Stimulated activated CD4-positive, alpha-beta T cell treated with anti-CD3 and anti-CD28 coated beads, Interleukin-12 subunit alpha, Interleukin-12 subunit beta, amount 100 ng/mL, for 4 hours (primary cell): ENCODE results near the gene CFAP410.

Experiments
- DNase-seq: peaks from one replicate; pipeline ENCODE4 v3.0.0-alpha.2; 2020

CFAP410 gene

DNA sequence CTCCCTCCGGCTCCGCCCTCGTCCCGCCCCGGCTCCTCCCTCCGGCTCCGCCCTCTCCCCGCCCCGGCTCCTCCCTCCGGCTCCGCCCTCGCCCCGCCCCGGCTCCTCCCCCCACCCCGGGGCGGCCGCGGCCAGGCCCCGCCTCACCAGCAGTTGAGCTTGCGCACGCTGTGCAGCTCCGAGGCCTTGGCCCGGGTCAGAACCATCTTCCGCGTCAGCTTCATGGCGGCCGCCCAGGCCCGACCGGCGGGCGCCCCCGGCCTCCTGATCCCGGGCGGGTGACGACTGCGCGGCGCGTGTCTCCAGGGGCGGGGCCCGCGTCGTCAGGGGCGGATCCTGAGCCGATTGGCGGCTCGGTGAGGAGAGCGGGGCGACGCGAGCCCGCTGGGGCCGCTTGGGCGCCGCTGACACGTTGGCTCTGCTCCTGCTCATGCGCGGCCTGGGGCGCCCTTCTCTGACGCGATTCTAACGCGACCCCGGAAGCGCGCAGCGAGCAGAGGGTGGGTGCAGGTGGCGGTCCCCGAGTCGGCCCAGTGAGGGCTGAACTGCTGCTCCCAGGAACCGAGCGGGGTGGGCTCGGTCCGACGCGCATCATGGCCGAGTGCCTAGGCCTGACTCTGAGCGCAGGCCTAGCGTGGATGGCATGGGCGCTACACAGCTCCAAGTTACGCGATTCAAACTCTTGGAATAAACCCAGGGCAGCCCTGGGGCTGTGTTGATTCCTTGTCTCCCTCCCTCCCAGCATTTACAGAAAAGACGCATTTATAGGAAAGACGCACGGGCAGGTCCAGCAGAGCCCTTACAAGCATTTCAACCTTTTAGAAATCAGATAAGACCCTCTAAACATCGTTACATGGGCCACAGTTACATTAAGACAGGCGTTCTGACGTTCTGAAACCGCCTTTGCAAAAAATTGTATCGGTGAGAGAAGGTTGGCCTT lies at the start of gene CFAP410:
Gene CFAP410, minus strand, starts transcription at position 420 of the 940 bp plus-strand sequence. Its CDS starts 196 bp downstream, at position 224.
- DNase-seq = peak; percentile 92

DNA sequence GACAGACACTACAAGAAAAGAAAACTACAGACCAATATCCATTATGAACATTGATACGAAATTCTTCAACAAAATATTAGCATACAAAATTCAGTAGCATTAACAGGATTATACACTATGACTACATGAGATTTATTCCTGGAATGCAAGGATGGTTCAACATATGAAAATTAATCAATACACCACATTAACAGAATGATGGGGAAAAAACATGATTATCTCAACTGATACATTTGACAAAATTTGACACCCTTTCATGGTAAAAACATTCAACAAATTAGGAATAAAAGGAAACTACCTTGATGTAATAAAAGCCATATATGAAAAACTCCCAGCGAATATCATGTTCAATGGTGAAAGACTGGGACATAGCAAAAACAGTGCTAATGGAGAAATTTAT lies 45.8 kb upstream of the CFAP410 start:
- no peak for DNase-seq

DNA sequence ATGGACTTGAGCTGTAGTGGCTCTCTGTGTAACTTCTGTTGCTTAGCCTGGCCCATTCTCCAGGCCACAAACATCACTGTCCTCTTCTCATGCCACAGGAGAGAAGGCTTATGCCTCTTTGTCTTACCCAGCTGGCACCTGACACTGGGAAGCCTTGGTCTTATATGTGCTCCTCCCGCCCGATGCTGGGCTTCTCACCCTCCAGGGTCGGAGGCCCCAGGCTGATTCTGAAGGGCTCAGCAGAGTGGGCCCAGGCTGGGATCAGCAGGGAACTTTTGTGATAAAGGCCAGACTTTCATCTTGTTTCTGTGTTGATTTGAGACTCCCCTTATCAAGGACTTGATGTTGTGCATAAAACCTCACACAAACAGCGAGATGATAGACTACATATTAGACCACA lies 44.0 kb upstream of the CFAP410 start:
- no peak for DNase-seq

DNA sequence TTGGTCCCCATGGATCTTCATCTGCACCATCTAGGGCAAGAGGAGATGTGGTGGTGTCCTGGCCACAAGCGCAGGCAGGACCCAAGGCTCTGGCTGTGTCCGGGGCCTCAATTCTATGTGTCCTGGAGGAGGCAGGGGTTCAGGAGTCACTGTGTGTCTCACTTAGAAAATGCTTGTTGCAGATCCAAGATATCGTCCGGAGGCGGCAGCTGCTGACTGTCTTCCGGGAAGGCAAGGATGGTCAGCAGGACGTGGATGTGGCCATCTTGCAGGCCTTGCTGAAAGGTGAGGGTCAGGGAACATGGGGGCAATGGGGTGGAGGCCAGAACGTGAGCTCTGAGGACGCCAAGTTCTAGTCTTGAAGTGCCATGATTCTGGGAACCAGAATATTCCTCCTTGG lies 43.3 kb upstream of the CFAP410 start:
- no peak for DNase-seq

DNA sequence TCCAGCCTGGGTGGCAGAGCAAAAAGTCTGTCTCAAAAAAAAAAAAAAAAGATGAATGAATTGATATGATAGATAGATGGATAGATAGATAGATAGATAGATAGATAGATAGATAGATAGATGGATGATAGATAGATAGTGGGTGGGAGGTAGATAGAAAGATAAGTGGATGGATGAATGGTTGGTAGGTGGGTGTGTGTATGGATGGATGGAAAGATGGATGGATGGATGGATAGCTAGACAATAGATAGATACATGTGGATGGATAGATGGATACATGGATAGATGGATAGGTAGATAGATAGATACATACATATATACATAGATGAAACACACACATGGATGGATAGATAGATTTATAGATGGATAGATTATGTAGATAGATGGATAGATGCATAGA lies 42.7 kb upstream of the CFAP410 start:
- DNase-seq = no peak

DNA sequence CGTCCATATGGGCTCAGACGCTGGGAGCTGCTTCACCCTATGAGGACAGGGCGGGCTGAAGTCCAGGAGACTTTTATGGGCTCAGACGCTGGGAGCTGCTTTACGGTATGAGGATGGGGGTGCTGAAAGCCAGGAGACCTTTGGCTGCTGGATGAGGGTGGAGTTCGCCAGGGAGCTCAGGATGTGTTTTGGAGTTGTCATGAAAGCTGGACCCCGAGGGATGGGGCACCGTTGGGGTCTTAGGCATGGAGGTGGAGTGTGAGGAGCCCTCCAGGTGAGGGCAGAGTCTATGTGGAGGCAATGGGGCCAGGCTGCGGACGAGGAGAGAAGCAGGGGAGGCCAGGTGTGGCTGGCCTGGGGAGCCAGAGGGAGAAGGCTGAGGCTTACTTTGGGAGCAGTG lies 41.7 kb upstream of the CFAP410 start:
- no peak for DNase-seq

DNA sequence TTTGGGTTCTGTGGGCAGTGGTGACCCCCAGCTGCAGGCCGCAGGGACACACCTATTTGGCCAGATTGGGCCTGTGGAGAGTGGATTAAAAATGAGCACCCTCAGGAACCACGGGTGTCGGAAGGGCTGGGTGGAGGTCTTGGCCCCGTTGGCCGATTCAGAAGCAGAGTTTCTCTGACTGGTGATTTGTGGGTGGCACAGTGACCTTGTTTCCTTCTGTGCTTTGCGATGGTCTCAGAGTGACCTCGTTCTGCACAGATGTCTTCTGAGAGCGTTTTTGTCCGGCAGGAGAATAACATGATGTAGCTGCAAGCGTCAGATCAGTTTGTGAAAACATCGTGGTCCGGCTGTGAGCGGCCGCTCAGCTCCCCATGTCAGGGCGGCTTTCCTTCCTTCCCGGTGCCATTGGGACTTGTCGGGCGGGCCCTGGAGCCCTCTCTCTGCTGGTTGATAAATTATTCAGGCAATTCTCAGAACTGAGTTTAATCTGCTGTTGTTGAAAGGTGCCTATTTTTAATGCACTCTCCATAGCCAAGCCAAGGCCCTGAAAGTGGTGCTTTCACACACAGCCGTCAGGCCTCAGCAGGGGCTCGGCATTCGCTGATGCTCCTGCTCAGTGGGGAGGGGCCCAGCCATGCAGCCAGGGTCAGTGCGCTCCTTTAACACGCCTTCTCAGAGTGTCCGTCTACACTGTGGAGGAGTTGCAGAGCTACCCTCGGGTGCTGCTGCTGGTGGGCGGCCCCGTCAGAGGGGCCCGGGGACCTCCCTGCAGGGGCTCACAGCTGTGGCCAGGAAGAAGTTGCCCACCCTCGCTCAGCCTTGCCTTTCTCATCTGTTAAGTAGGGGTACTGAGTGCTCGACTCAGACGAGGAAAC lies 41.0 kb upstream of the CFAP410 start:
- no peak for DNase-seq

DNA sequence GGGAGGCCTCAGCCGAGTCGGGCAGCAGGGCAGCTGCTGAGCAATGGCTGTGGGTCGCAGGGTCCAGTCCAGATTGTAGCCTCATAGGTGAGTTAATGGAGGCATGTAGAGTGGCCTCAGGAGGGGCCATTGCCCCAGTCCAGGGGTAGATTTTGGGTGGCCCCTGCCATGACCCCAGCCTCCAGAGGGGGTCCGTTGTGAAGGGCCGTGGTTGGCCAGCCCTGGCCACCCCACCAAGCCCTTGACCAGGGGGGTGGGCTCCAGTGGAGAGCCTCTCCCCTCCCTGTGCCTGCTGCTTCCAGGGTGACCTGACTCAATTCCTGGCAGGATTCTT lies 40.3 kb upstream of the CFAP410 start:
- DNase-seq = no peak

DNA sequence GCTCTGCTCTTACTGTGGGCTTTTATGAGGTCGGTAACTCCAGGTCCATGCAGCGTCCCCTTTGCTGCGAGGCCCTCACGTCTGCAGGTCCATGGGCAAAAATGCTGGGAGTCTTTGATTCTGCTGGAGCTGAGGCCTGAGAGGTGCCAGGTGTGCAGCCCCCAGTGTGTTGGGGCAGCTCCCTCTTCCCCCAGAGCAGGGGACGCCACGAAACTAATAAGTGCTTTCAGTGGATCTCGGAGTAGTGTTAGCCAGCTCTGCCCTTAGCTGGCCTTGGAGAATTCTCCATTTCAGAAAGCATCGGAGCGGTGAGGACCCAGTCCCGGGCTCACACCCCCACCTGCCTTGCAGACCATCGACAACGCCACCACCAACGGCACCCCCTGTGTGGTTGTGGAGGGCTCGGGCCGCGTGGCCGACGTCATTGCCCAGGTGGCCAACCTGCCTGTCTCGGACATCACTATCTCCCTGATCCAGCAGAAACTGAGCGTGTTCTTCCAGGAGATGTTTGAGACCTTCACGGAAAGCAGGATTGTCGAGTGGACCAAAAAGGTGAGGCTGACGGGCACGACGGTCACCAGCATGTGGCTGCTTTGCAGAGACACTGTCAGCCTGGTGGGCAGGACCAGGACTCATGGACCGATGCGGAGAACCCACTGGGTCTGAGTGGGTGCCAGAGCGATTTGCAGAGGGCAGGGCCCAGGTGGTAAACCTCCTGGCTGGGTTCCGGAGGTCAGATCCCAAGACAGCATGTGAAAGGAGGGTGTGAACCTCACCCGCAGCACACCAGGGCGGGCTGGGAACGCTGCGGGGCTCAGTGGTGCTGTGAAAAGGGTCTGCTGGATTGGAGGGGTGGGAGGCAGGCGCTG lies 39.7 kb upstream of the CFAP410 start:
- no peak for DNase-seq

DNA sequence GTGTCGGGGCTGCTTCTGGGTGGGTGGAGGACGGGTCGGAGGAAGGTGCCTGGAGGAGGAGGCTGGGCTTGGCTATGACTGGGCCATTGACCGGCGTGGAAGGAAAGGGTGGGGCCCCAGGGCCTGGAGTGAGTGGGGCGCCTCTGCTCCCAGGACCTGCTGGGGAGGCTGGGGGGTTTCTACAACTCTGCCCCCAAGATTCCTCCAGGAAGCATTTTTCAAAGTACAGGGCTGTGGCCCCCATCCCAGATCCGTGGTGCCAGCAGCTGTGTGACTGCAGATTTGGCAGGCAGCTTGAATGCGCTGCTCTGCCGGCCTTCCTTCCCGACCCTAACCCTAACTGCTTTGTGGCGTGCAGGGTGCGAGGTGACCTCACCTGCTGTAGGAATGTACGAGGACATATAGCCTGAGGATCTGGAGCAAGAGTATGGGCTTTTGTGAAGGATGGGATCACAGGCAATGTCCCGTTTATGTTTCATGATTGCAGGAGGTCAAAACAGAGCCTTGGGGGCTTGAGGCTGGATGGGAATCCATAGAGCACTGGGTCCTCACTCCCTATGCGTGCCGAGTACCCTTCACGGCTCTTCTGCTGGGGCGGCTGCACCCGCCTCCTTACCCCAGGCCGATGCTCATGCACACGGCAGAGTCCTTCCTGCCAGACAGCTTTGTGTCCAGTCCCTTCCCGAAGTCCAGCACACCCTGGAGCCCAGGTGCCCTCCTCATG lies 38.9 kb upstream of the CFAP410 start:
- no peak for DNase-seq

DNA sequence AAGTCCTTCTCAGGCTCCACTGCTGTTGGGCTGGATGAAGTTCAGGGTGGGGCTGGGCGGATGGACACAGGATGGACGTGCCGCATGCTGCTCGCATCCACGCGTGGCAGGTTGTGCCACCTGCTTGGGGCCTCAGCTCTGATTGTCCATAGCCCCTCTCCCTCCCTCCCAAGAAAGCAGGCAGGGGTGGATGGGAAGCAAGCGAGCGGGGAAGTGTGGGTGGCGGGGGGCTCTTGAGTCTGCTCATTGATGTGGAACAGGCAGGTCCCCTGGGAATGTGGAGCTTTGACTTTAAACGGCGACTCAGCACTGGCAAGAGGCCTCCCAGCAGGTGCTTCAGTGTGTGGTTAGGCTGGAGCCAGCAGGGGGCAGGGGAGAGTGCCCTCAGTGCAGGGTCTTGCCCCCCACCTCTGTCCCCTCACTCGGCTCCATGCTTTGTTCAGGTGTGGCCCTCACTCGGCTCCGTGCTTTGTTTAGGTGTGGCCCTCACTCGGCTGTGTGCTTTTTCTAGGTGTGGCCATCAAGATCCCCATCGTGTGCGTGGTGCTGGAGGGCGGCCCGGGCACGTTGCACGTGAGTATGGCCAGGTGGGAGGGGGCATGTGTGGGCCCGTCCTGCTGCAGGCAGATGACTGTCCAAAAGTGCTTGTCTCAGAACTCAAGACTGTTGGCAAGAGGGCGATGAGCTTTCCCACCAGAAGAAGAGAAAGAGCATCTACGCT lies 38.2 kb upstream of the CFAP410 start:
- DNase-seq = no peak

DNA sequence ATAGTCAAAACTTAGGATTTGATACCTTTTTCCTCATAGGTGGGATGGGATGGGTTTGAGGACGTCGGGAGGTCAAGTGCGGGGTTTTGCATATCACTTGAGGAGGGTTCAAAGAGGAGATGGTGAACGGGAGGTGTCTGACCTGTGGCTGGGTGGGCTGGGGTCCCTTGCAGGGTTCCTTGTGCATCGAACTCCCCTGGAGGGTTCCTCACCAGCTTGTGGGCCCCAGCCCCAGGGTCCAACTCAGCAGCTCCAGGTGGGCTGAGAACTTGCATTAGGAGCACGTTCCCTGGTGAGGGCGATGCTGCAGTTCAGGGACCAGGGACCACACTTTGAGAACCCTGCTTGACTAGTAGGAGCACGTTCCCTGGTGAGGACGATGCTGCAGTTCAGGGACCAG lies 37.4 kb upstream of the CFAP410 start:
- no peak for DNase-seq

DNA sequence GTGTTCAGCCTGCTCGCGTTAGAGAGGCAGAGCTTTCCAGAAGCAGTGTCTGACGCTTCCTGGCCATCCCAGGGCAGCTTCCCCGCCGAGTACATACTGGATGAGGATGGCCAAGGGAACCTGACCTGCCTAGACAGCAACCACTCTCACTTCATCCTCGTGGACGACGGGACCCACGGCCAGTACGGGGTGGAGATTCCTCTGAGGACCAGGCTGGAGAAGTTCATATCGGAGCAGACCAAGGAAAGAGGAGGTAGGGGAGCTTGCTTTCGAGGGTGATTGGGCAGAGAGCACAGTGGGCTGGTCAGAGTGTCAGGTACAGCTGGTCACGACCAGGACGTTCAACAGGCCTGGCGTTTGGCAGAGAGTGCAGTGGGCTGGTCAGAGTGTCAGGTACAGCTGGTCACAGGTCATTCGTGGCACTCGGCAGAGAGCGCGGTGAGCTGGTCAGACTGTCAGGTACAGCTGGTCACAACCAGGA lies 36.6 kb upstream of the CFAP410 start:
- DNase-seq = no peak

DNA sequence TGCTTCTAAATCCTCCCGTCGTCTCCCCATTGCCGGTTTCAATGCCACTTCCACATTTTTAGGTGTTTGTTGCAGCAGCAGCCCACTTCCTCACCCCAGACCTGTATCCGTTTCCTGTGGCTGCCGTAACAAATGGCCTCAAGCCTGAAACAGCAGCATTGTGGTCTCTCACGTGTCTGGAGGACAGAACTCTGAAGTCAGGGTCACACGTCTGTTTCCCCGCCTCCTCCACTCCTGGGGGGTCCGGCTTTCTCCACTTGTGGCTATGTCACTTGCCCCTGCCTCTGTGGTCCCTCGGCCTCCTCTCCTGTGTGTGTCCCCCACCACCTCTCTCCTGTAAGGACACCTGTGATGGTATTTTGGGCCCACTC lies 36.1 kb upstream of the CFAP410 start:
- no peak for DNase-seq

DNA sequence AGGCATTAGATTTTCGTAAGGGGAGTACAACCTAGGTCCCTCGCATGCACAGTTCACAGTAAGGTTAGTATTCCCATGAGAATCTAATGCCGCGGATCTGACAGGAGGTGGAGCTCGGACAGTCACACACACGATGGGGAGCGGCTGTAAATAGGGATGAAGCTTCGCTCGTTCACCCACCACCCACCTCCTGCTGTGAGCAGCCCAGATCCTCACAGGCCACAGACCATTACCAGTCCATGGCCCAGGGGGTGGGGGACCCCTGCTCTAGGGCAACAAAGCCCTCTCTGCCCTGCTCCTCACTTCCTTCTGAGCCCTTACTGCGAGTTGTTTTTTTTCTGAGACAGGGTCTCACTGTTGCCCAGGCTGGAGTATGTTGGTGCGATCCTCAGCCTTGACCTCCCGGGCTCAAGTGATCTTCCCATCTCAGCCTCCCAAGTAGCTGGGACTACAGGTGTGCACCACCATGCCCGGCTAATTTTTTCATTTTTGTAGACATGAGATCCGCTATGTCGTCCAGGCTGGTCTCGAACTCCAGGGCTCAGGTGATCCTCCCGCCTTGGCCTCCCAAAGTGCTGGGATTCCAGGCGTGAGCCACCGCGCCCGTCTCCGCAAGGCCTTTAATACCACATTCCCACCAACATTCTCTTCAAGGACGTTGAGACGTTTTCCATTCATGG lies 35.6 kb upstream of the CFAP410 start:
- no peak for DNase-seq

DNA sequence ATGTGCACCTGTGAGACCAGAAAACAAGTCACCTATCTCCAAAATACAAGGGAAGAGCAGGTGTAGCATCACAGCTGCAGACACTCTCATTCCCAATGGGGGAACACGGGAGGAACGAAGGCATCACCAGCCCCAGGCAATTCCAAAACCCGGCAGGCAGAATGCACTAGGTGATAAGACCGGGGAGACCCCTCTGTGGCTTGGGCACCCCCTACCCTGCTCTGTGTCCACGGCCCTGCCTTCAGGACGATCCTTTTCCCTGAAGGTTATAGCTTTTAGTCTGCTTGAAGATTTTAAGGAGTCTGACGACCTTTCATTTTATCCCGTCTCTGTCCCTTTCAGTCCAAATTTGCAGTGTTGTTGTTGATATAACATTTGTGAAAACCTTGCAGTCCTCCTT lies 33.4 kb upstream of the CFAP410 start:
- no peak for DNase-seq

DNA sequence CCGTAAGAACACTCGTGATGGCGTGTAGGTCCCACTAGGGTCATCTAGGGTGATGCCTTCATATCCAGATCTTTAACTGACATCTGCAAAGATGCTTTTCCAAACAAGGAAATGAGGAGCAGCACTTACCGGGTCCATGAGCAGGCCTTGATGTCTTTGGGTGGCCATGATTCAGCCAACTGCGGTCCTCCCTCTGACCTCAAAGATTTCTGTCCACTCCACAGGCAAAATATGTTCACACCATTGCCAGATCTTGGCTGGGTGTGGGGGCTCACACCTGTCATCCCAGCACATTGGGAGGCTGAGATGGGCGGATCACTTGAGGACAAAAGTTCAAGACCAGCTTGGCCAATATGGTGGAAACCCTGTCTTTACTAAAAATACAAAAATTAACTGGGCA lies 32.4 kb upstream of the CFAP410 start:
- no peak for DNase-seq

DNA sequence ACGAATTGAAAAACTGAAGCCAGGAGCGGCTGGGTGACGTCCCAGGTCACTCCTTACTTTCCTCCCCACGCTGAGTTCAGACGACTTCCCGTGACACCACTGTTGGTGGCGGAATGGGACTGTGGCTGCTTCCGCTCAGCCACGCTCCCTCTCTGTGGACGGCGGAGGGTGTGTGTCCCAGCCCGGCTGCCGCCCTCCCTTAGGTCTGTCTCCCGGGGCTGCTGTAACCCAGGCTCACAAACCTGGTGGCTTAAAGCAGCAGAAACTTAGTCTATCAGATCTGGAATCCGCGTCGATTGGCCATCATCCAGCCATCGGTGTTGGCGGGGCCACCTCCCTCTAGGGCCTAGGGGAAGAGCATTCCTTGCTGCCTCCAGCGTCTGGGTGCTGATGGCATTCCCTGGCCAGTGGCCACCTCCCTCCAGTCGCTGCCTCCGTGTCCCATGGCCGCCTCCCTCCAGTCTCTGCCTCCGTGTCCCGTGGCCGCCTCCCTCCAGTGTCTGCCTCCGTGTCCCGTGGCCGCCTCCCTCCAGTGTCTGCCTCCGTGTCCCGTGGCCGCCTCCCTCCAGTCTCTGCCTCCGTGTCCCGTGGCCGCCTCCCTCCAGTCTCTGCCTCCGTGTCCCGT lies 31.7 kb upstream of the CFAP410 start:
- DNase-seq = no peak

DNA sequence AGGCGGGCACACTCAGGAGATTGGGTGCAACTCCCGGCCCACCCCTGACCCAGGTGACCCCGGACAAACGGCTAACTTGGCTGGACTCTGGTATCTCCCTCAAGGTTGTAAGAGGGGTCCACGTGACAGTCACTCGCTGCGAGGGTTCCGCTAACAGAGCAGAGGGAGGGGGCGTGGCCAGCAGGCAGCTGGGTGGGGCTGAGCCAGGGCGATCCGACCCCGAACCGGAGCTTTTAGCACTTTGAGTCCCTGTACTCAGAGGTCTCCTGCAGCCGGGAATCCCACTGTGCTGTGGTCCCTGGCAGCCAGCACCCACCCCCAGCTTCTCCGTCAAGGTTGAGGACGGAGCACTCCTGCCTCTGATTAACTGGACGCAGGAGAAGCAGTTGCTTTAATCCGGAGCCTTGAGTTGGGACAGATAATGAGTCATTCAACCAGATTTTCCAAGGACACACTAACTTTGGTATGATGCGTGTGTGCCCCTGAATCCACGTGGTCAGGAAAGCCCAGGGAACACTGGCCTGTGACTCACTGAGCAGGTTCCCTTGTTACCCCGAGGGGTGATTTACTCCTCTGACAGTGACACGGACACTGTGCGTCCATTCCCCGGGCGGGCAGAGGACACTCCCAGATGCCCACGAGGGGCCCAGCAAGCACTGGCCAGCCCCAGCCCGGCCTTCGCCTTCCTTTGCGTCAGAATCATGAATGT lies 31.0 kb upstream of the CFAP410 start:
- DNase-seq = no peak
